Measurements from ENCODE around the gene MISP. TPM values are rescaled to one million over a fixed set of nuclear protein-coding genes. Genes with fewer than 3 reads are reported as not detected.
A peak's percentile ranks its signal among the peaks of the same experiment; 100 is the strongest.

The MISP gene
- total and polyA plus RNA-seq, 10 of the 15 experiments (the other 5 are each of a cell fraction or from before 2014, with no cell fraction given), result not detected

GRCh38 chr19:795691-796581, 45.0 kb downstream of the MISP start:
- CTCF ChIA-PET, result no interaction called here
- Histone ChIP-seq H3K27me3 (replicated peaks in 1 of 2; ENCODE audit: control insufficient read depth in 2 of 2, insufficient read depth in 2 of 2, low read length in 1 of 2) (no peaks in the 10 kb centered on the region), H3K36me3 (ENCODE audit: control insufficient read depth in 2 of 2, insufficient read depth in 2 of 2, low read length in 1 of 2) (peaks cover 8 to 14% of the 10 kb centered on the region in 2 experiments; a peak in 3 of 4 replicates), H3K4me3 (peak overlapping the region; percentile 78), H3K4me2 (ENCODE audit: control insufficient read depth, insufficient read depth) (peak overlapping the region; percentile 84), H3K9me3 (replicated peaks; ENCODE audit: control insufficient read depth, insufficient read depth, low read length) (no peaks in the 10 kb centered on the region), H3K27ac (ENCODE audit: control insufficient read depth, insufficient read depth) (peak overlapping the region; percentile 78; the same call in 1 of the 2 replicates), H2AFZ (ENCODE audit: control insufficient read depth, low read depth, low read length) (peak overlapping the region; percentile 97), H3K79me2 (ENCODE audit: control insufficient read depth, insufficient read depth, low read length) (peaks cover 32% of the 10 kb centered on the region), H3K4me1 (ENCODE audit: control insufficient read depth, insufficient read depth, low read length) (peaks cover 7% of the 10 kb centered on the region; the same call in 1 of the 2 replicates), H3K9ac (ENCODE audit: control insufficient read depth, insufficient read depth, low read length) (peak overlapping the region; percentile 87; the same call in 1 of the 2 replicates), H4K20me1 (ENCODE audit: control insufficient read depth, insufficient read depth) (peaks cover 20% of the 10 kb centered on the region)
- POLR2A ChIA-PET, result interaction anchor here (0.6 to 1.3 kb wide), 2 partner anchors 111 to 162 kb away, joined by 3 to 5 read pairs; no protein-coding TSS in a partner anchor
- no TSS peak for BruUV-seq (replicated peaks)
- in situ Hi-C loops (cut with MboI), result no loop called here
- TF ChIP-seq ZNF207 (IDR thresholded peaks at IDR 0.05; ENCODE audit: borderline replicate concordance) (no peak), SKIL (IDR thresholded peaks at IDR 0.05; ENCODE audit: low read depth, poor library complexity, severe bottlenecking) (no peak), ZBED1 (IDR thresholded peaks at IDR 0.05; ENCODE audit: borderline replicate concordance) (no peak), POU2F2 (IDR thresholded peaks at IDR 0.05; ENCODE audit: borderline replicate concordance, low read depth, low read length) (no peak), ZNF592 (IDR thresholded peaks at IDR 0.05) (no peak), TCF12 (IDR thresholded peaks at IDR 0.05; ENCODE audit: low read depth, low read length) (no peak), SREBF2 (IDR thresholded peaks at IDR 0.05; ENCODE audit: low read length) (no peak), TBL1XR1 (IDR thresholded peaks at IDR 0.05; ENCODE audit: low read depth, low read length) (no peak), NR2F1 (conservative IDR thresholded peaks at IDR 0.05) (no peak), NRF1 (conservative IDR thresholded peaks at IDR 0.05; ENCODE audit: low read depth, low read length) (no peak), SMC3 (IDR thresholded peaks at IDR 0.05; ENCODE audit: borderline replicate concordance, low read length) (no peak)
- DNase-seq (ENCODE audit: low read depth, low spot score) (no peak), ATAC-seq (no peak), FAIRE-seq (no peak)
- intact Hi-C loops (cut with micrococcal nuclease; ENCODE audit: unreplicated experiment), result loop anchor here (2.0 kb wide), 1 partner anchor 223 kb away; the partner anchor contains the start of gene BSG
- SMC1A ChIA-PET (ENCODE audit: uncharacterized antibody, unreplicated experiment), result no interaction called here
- RAD21 ChIA-PET (ENCODE audit: unreplicated experiment), result no interaction called here
- WGBS (ENCODE audit: insufficient coverage, insufficient replicate concordance, low lambda C conversion rate, missing lambda C conversion rate), result 69% methylated on average over 39 of the region's 39 CpGs

Measured in GM12878 (cell line).